Natural killer cell treated with Interleukin-12 subunit alpha and Interleukin-12 subunit beta and Interleukin-15 and Interleukin-18, amount 100 ng/mL, for 72 hours (primary cell): Measurements from ENCODE around the gene NRXN3. TPM values are rescaled to one million over a fixed set of nuclear protein-coding genes. Genes with fewer than 3 reads are reported as not detected.

Experiments
- ATAC-seq, 2 donors: fragments of 150-1000 bp; cut with Tn5 transposase in 1 of 2; sonication (Bioruptor Pico), chemical (Tn5 transposase) in 1 of 2; 2 replicates each; pipeline ENCODE4 v1.10.0; 2021
- DNase-seq: peaks from one replicate; pipeline ENCODE4 v3.0.0; 2022; ENCODE audit warnings: low spot score
- H3K27ac Mint-ChIP-seq, 2 donors: 1 replicate in 1 of 2; 2 replicates in 1 of 2; pipeline ENCODE4 v1.8.0; 2022; ENCODE audit warnings: mixed read lengths in 2 of 2, mild to moderate bottlenecking in 1 of 2, moderate library complexity in 1 of 2
- H3K27me3 Mint-ChIP-seq, 2 donors: 1 replicate in 1 of 2; 2 replicates in 1 of 2; pipeline ENCODE4 v1.8.0; 2022; ENCODE audit warnings: mixed read lengths in 2 of 2
- H3K36me3 Mint-ChIP-seq: one replicate; pipeline ENCODE4 v1.8.0; 2022; ENCODE audit warnings: mixed read lengths
- H3K4me1 Mint-ChIP-seq, 2 donors: 1 replicate in 1 of 2; 2 replicates in 1 of 2; pipeline ENCODE4 v1.8.0; 2022; ENCODE audit warnings: low read depth in 2 of 2, mixed read lengths in 2 of 2, mild to moderate bottlenecking in 1 of 2
- H3K4me3 Mint-ChIP-seq: one replicate; pipeline ENCODE4 v1.8.0; 2022; ENCODE audit warnings: mixed read lengths
- H3K9me3 Mint-ChIP-seq: 2 replicates; pipeline ENCODE4 v1.8.0; 2022; ENCODE audit warnings: mixed read lengths
- total RNA-seq, 2 donors: library from RNA; stranded (reverse); gene quantifications; one replicate each; pipeline ENCODE4 v1.2.3, GENCODE V29; 2022

The NRXN3 gene
- total RNA-seq, 2 donors from 2014 or later: not detected

- no peak for DNase-seq
- Mint-ChIP-seq H3K36me3 (no peaks in the 10 kb centered on the region), H3K4me1 (no peaks in the 10 kb centered on the region), H3K27me3 (no peaks in the 10 kb centered on the region), H3K4me3 (no peak overlapping the region), H3K27ac (no peak overlapping the region), H3K9me3 (peaks cover 13% of the 10 kb centered on the region)
- ATAC-seq: no peak
Measured at GRCh38 chr14:79021766-79022165, 851.6 kb downstream of the NRXN3 start.

GRCh38 chr14:79027138-79027537 is 857.0 kb downstream of the NRXN3 start:
- DNase-seq: no peak
- peaks cover 17% of the 10 kb centered on the region for H3K9me3 Mint-ChIP-seq
- H3K4me1 Mint-ChIP-seq: peaks cover 0 to 6% of the 10 kb centered on the region in 2 donors
- H3K4me3 Mint-ChIP-seq: no peak overlapping the region
- no peak overlapping the region for H3K27ac Mint-ChIP-seq
- H3K27me3 Mint-ChIP-seq: no peaks in the 10 kb centered on the region
- no peaks in the 10 kb centered on the region for H3K36me3 Mint-ChIP-seq
- no peak for ATAC-seq

- Mint-ChIP-seq H3K27ac (no peak overlapping the region), H3K4me1 (peaks cover 0 to 6% of the 10 kb centered on the region in 2 donors), H3K9me3 (peaks cover 16% of the 10 kb centered on the region), H3K4me3 (no peak overlapping the region), H3K36me3 (no peaks in the 10 kb centered on the region), H3K27me3 (no peaks in the 10 kb centered on the region)
- DNase-seq: no peak
- no peak for ATAC-seq
Measured at GRCh38 chr14:79028281-79028680, 858.1 kb downstream of the NRXN3 start.

- ATAC-seq: no peak
- peaks cover 11% of the 10 kb centered on the region for H3K9me3 Mint-ChIP-seq
- no peak overlapping the region for H3K4me3 Mint-ChIP-seq
Measured at GRCh38 chr14:79036441-79036840, 866.3 kb downstream of the NRXN3 start.

GRCh38 chr14:79037106-79037505 is 866.9 kb downstream of the NRXN3 start:
- ATAC-seq (no peak), DNase-seq (no peak)
- Mint-ChIP-seq H3K4me1 (no peaks in the 10 kb centered on the region), H3K27me3 (no peaks in the 10 kb centered on the region), H3K36me3 (no peaks in the 10 kb centered on the region), H3K27ac (no peak overlapping the region), H3K4me3 (no peak overlapping the region), H3K9me3 (peaks cover 14% of the 10 kb centered on the region)

More at GRCh38 chr14:79036441-79036840, 866.3 kb downstream of the NRXN3 start:
- H3K27ac Mint-ChIP-seq: no peak overlapping the region
- no peaks in the 10 kb centered on the region for H3K4me1 Mint-ChIP-seq
- no peaks in the 10 kb centered on the region for H3K36me3 Mint-ChIP-seq
- no peak for DNase-seq
- no peaks in the 10 kb centered on the region for H3K27me3 Mint-ChIP-seq

- H3K4me3 Mint-ChIP-seq: no peak overlapping the region
- H3K36me3 Mint-ChIP-seq: no peaks in the 10 kb centered on the region
- peaks cover 14% of the 10 kb centered on the region for H3K9me3 Mint-ChIP-seq
- H3K4me1 Mint-ChIP-seq: no peaks in the 10 kb centered on the region
- H3K27ac Mint-ChIP-seq: no peak overlapping the region
- H3K27me3 Mint-ChIP-seq: no peaks in the 10 kb centered on the region
- DNase-seq: no peak
- ATAC-seq: no peak
Measured at GRCh38 chr14:79037593-79037992, 867.4 kb downstream of the NRXN3 start.

DNA sequence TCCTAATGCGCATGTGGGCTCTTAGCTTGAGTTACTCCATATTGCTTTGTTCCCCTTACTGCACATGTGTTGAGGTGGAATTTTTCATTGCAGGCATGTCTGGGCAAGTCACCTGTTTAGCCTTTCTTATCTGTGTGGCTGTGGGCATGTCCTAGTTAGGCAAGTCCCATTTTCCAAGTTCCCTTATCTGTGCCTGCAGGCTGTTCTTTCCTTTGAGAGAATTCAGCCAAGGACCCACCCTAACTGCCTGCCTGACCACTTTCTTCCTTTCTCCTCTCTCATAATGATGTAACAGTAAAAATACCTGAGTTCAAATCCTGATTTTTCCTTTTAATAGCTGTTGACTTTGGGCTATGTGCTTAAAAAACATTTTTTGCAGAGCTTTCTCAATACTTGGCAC is 870.6 kb downstream of the NRXN3 start:
- Mint-ChIP-seq H3K36me3 (no peaks in the 10 kb centered on the region), H3K27ac (no peak overlapping the region)
- no peak for ATAC-seq

GRCh38 chr14:79043194-79043889 is 873.2 kb downstream of the NRXN3 start:
- no peaks in the 10 kb centered on the region for H3K36me3 Mint-ChIP-seq
- H3K4me1 Mint-ChIP-seq: no peaks in the 10 kb centered on the region
- no peak overlapping the region for H3K27ac Mint-ChIP-seq
- ATAC-seq (no peak), DNase-seq (no peak)
- no peaks in the 10 kb centered on the region for H3K27me3 Mint-ChIP-seq
- H3K4me3 Mint-ChIP-seq: no peak overlapping the region
- H3K9me3 Mint-ChIP-seq: peaks cover 11% of the 10 kb centered on the region

More for the DNA sequence above, 870.6 kb downstream of the NRXN3 start:
- H3K4me1 Mint-ChIP-seq: no peaks in the 10 kb centered on the region
- H3K4me3 Mint-ChIP-seq: no peak overlapping the region
- H3K9me3 Mint-ChIP-seq: peaks cover 11% of the 10 kb centered on the region
- no peak for DNase-seq
- H3K27me3 Mint-ChIP-seq: no peaks in the 10 kb centered on the region

- no peaks in the 10 kb centered on the region for H3K27me3 Mint-ChIP-seq
- DNase-seq: no peak
- H3K4me3 Mint-ChIP-seq: no peak overlapping the region
- no peaks in the 10 kb centered on the region for H3K4me1 Mint-ChIP-seq
- peaks cover 8% of the 10 kb centered on the region for H3K9me3 Mint-ChIP-seq
- no peak overlapping the region for H3K27ac Mint-ChIP-seq
- ATAC-seq: no peak
- H3K36me3 Mint-ChIP-seq: no peaks in the 10 kb centered on the region
Measured at GRCh38 chr14:79044894-79045624, 874.9 kb downstream of the NRXN3 start.

GRCh38 chr14:79050787-79051727 is 880.9 kb downstream of the NRXN3 start:
- Mint-ChIP-seq H3K27me3 (no peaks in the 10 kb centered on the region), H3K4me3 (no peak overlapping the region), H3K27ac (no peak overlapping the region)

DNA sequence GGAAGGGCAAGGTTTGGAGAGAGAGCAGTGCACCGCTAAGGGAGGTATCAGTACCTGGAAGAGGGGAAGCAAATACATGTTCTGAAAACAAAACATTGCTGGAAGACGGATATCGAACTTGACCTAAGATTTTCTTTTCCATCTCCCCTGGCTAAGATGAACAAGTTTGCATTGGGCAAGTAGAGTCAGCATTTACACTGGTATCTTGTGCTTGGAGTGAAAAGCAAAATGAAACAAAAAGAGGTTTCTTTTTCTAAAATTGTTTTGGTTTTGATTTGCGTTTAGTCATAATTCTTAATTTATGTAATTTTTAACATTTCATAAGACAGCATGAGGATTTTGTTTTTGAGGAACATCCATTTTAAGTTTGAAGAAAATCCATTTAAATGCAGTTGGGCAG is 881.6 kb downstream of the NRXN3 start:
- Mint-ChIP-seq H3K4me1 (no peaks in the 10 kb centered on the region), H3K36me3 (no peaks in the 10 kb centered on the region), H3K4me3 (no peak overlapping the region), H3K9me3 (peaks cover 4% of the 10 kb centered on the region), H3K27ac (no peak overlapping the region), H3K27me3 (no peaks in the 10 kb centered on the region)
- DNase-seq: no peak
- no peak for ATAC-seq

More at GRCh38 chr14:79050787-79051727, 880.9 kb downstream of the NRXN3 start:
- no peak for DNase-seq
- no peaks in the 10 kb centered on the region for H3K36me3 Mint-ChIP-seq
- H3K9me3 Mint-ChIP-seq: peaks cover 4% of the 10 kb centered on the region
- no peaks in the 10 kb centered on the region for H3K4me1 Mint-ChIP-seq
- no peak for ATAC-seq

DNA sequence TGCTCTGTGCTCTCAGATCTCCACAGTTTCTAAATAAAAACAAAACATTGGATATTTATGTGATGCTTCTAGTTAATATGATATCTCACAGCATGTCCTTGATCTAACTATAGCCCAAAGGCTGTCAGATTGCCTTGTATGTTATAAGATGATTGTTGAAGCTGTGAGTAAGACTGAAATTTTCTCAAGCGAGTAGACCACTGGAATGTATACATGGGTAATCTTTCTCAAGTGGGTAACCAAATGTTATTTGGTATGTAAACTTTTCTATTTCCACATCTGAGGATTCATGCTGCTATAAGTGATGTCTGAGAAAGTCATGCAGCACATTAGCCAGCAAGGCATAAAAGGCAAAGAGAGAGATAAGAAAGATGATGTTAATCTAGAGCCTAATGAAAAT is 886.7 kb downstream of the NRXN3 start:
- H3K4me1 Mint-ChIP-seq: no peaks in the 10 kb centered on the region
- H3K27ac Mint-ChIP-seq: no peak overlapping the region
- DNase-seq (no peak), ATAC-seq (no peak)
- H3K36me3 Mint-ChIP-seq: no peaks in the 10 kb centered on the region
- no peaks in the 10 kb centered on the region for H3K27me3 Mint-ChIP-seq
- peaks cover 8% of the 10 kb centered on the region for H3K9me3 Mint-ChIP-seq
- no peak overlapping the region for H3K4me3 Mint-ChIP-seq

- no peaks in the 10 kb centered on the region for H3K4me1 Mint-ChIP-seq
- H3K4me3 Mint-ChIP-seq: no peak overlapping the region
- H3K27ac Mint-ChIP-seq: no peak overlapping the region
- no peaks in the 10 kb centered on the region for H3K27me3 Mint-ChIP-seq
- H3K36me3 Mint-ChIP-seq: no peaks in the 10 kb centered on the region
- peaks cover 8% of the 10 kb centered on the region for H3K9me3 Mint-ChIP-seq
- no peak for DNase-seq
- ATAC-seq: no peak
Measured at GRCh38 chr14:79057333-79057732, 887.2 kb downstream of the NRXN3 start.

DNA sequence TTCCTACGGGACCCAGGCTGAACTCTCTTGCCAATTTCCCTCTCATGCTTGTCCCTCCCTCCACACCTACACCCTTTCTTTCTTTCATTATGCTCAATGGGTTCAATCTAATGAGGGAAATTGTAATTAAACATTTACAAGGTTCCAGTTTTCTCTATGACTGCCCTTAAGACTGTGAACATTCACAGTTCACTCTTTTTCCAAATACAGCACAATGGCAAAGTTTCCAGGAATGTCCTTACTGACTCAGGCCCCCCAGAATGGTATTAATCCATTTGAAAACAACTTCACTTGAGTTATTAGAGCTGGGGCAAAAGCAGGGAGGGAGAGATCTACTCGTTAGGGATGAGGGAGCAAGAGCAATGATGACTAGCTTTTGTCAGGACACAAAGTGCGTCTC is 892.1 kb downstream of the NRXN3 start:
- Mint-ChIP-seq H3K9me3 (peaks cover 12% of the 10 kb centered on the region), H3K36me3 (no peaks in the 10 kb centered on the region), H3K27ac (no peak overlapping the region), H3K27me3 (no peaks in the 10 kb centered on the region), H3K4me1 (no peaks in the 10 kb centered on the region), H3K4me3 (no peak overlapping the region)
- no peak for ATAC-seq
- DNase-seq: no peak
